Activated naive CD8-positive, alpha-beta T cell treated with anti-CD3 and anti-CD28 coated beads for 36 hours (primary cell): Measurements from ENCODE around the gene ZNFX1. TPM values are rescaled to one million over a fixed set of nuclear protein-coding genes. Genes with fewer than 3 reads are reported as not detected.

Source experiments
- DNase-seq: peaks from one replicate; pipeline ENCODE4 v3.0.0; 2021
- H3K27ac Mint-ChIP-seq: one replicate; pipeline ENCODE4 v1.8.0; 2022; ENCODE audit warnings: mild to moderate bottlenecking, moderate library complexity, mixed read lengths
- H3K27me3 Mint-ChIP-seq: one replicate; pipeline ENCODE4 v1.8.0; 2022; ENCODE audit warnings: mild to moderate bottlenecking, mixed read lengths
- H3K36me3 Mint-ChIP-seq: one replicate; pipeline ENCODE4 v1.8.0; 2021; ENCODE audit warnings: mild to moderate bottlenecking, mixed read lengths
- H3K4me1 Mint-ChIP-seq: one replicate; pipeline ENCODE4 v1.8.0; 2021; ENCODE audit warnings: mixed read lengths
- H3K4me3 Mint-ChIP-seq: one replicate; pipeline ENCODE4 v1.8.0; 2022; ENCODE audit warnings: mild to moderate bottlenecking, moderate library complexity, mixed read lengths
- H3K9me3 Mint-ChIP-seq: one replicate; pipeline ENCODE4 v1.8.0; 2022; ENCODE audit warnings: mixed read lengths
- total RNA-seq, 2 experiments: library from RNA; stranded (reverse); gene quantifications; one replicate each; pipeline ENCODE4 v1.2.3, GENCODE V29; 2021

The ZNFX1 gene
- total RNA-seq, 2 experiments from 2014 or later = 45.8 to 48.0 TPM

DNA sequence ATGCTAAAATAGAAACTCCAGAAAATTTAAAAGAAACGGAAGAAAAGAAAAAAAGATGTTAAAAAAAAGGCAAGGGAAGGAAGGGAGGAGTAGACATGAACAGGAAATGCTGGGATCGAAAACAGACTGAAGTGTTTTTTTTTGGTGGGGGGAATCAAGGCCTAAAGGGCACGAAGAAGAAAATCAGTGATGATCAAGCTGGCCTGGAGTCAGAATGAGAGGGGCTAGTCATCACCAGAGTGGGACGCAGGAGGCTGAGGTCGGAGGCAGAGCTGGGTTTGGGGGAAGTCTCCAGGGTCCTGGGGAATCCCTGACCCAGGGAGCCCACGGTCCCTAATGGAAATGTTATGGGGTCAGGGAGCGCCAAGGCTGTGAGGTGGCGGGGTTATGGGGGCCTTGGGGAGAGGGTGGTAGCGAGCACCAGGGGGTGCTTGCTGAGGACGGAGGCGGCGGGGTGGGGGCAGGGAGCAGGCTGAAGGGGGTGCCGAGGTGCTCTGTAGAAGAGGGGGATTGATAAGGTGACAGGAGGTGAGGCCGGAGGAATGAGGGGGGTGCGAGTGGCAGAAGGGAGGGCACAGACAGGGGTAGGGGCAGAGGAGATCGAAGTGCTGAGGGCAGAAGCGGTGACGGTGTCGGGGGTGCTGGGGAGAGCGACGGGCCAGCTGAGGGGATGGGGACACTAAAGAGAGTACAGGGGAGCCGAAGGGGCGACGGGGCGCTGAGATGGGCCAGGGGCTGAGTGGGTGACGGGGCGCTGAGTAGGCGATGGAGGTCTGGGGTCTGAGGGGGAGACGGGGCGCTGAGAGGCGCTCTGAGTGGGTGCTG is 684 bp downstream of the ZNFX1 start:
- DNase-seq = peak; percentile 79
- Mint-ChIP-seq H3K9me3 (peaks cover 24% of the 10 kb centered on the region), H3K27ac (peak overlapping the region; percentile 100), H3K4me3 (peak overlapping the region; percentile 100), H3K4me1 (peaks cover 69% of the 10 kb centered on the region), H3K36me3 (peaks cover 78% of the 10 kb centered on the region), H3K27me3 (peaks cover 37% of the 10 kb centered on the region)

- Mint-ChIP-seq H3K27me3 (peaks cover 29% of the 10 kb centered on the region), H3K4me3 (peak overlapping the region; percentile 100), H3K27ac (peak overlapping the region; percentile 100), H3K4me1 (peaks cover 69% of the 10 kb centered on the region), H3K9me3 (peaks cover 17% of the 10 kb centered on the region), H3K36me3 (peaks cover 78% of the 10 kb centered on the region)
- peak; percentile 73 for DNase-seq
These were observed 1.5 kb downstream of the ZNFX1 start for GRCh38 chr20:49276161-49276960.

GRCh38 chr20:49275636-49276035 is 2.2 kb downstream of the ZNFX1 start:
- Mint-ChIP-seq H3K27ac (peak overlapping the region; percentile 100), H3K4me3 (peak overlapping the region; percentile 100), H3K9me3 (peaks cover 11% of the 10 kb centered on the region), H3K36me3 (peaks cover 78% of the 10 kb centered on the region), H3K4me1 (peaks cover 70% of the 10 kb centered on the region), H3K27me3 (peaks cover 22% of the 10 kb centered on the region)
- no peak for DNase-seq

- peaks cover 70% of the 10 kb centered on the region for H3K4me1 Mint-ChIP-seq
- H3K9me3 Mint-ChIP-seq = peaks cover 7% of the 10 kb centered on the region
- H3K27ac Mint-ChIP-seq = peak overlapping the region; percentile 100
- no peak for DNase-seq
- peaks cover 78% of the 10 kb centered on the region for H3K36me3 Mint-ChIP-seq
- H3K4me3 Mint-ChIP-seq = peak overlapping the region; percentile 100
- H3K27me3 Mint-ChIP-seq = peaks cover 18% of the 10 kb centered on the region
These were observed 2.6 kb downstream of the ZNFX1 start for GRCh38 chr20:49275216-49275615.

GRCh38 chr20:49273696-49274277 is 4.1 kb downstream of the ZNFX1 start:
- peaks cover 7% of the 10 kb centered on the region for H3K9me3 Mint-ChIP-seq
- H3K27me3 Mint-ChIP-seq = peaks cover 6% of the 10 kb centered on the region
- H3K4me3 Mint-ChIP-seq = no peak overlapping the region
- H3K36me3 Mint-ChIP-seq = peaks cover 78% of the 10 kb centered on the region
- H3K4me1 Mint-ChIP-seq = peaks cover 70% of the 10 kb centered on the region
- no peak for DNase-seq
- H3K27ac Mint-ChIP-seq = peak overlapping the region; percentile 16

- Mint-ChIP-seq H3K4me1 (peaks cover 73% of the 10 kb centered on the region), H3K27ac (peak overlapping the region; percentile 39), H3K36me3 (peaks cover 80% of the 10 kb centered on the region), H3K4me3 (peak overlapping the region; percentile 57), H3K27me3 (no peaks in the 10 kb centered on the region), H3K9me3 (peaks cover 12% of the 10 kb centered on the region)
- no peak for DNase-seq
These were observed 5.2 kb downstream of the ZNFX1 start for GRCh38 chr20:49272654-49273053.

DNA sequence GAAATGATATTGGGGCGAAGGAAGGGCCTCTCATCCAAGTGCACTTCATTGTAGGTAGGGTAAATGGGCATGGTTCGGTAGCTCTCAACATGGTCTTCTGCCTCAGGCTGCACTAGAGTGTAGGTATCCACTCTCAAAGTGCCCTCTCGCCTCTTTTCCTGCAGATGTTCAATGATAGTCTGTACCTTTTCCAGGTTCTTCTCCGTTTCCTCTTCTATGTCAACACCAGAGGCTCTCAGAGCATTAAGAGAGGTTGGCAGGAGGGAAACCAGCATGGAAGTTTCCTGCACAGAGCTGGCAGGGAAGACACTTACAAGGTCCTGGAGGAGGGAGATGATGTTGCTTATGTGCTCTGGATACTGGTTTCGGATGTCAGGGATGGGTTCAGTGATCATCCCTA is 7.1 kb downstream of the ZNFX1 start:
- Mint-ChIP-seq H3K4me3 (no peak overlapping the region), H3K4me1 (peaks cover 78% of the 10 kb centered on the region), H3K27me3 (no peaks in the 10 kb centered on the region), H3K27ac (no peak overlapping the region), H3K9me3 (peaks cover 12% of the 10 kb centered on the region), H3K36me3 (peaks cover 75% of the 10 kb centered on the region)
- DNase-seq = no peak

GRCh38 chr20:49270177-49270576 is 7.7 kb downstream of the ZNFX1 start:
- H3K36me3 Mint-ChIP-seq = peaks cover 72% of the 10 kb centered on the region
- H3K27ac Mint-ChIP-seq = no peak overlapping the region
- no peak for DNase-seq
- H3K4me3 Mint-ChIP-seq = peak overlapping the region; percentile 77
- peaks cover 74% of the 10 kb centered on the region for H3K4me1 Mint-ChIP-seq
- H3K9me3 Mint-ChIP-seq = peaks cover 12% of the 10 kb centered on the region
- H3K27me3 Mint-ChIP-seq = no peaks in the 10 kb centered on the region

DNA sequence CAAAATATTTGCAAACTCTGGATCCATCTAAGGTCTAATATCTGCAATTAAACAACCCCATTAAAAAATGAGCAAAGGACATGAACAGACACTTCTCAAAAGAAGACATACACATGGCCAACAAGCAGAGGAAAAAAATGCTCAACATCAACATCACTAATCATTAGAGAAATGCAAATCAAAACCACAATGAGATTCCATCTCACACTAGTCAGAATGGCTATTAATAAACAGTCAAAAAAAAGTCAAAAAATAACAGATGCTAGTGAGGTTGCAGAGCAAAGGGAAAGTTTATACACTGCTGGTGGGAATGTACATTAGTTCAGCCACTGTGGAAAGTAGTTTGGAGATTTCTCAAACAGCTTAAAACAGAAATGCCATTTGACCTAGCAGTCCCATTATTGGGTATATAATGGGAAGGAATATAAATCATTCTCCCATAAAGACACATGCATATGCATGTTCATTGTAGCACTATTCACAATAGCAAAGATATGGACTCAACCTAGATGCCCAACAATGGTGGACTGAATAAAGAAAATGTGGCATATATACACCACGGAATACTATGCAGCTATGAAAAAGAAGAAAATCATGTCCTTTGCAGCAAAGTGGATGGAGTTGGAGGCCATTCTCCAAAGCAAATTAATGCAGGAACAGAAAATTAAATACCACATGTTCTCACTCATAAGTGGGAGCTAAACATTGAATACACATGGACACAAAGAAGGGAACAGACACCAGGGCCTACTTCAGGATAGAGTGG is 9.1 kb downstream of the ZNFX1 start:
- peaks cover 80% of the 10 kb centered on the region for H3K36me3 Mint-ChIP-seq
- H3K27ac Mint-ChIP-seq = peak overlapping the region; percentile 45
- peak overlapping the region; percentile 77 for H3K4me3 Mint-ChIP-seq
- H3K4me1 Mint-ChIP-seq = peaks cover 72% of the 10 kb centered on the region
- H3K27me3 Mint-ChIP-seq = no peaks in the 10 kb centered on the region
- no peak for DNase-seq
- H3K9me3 Mint-ChIP-seq = peaks cover 12% of the 10 kb centered on the region

- H3K9me3 Mint-ChIP-seq = peaks cover 12% of the 10 kb centered on the region
- H3K4me3 Mint-ChIP-seq = peak overlapping the region; percentile 73
- H3K36me3 Mint-ChIP-seq = peaks cover 80% of the 10 kb centered on the region
- no peaks in the 10 kb centered on the region for H3K27me3 Mint-ChIP-seq
- H3K4me1 Mint-ChIP-seq = peaks cover 61% of the 10 kb centered on the region
- H3K27ac Mint-ChIP-seq = peak overlapping the region; percentile 16
- no peak for DNase-seq
These were observed 10.5 kb downstream of the ZNFX1 start for GRCh38 chr20:49267327-49267726.

- Mint-ChIP-seq H3K36me3 (peaks cover 58% of the 10 kb centered on the region), H3K4me3 (no peak overlapping the region), H3K9me3 (peaks cover 1% of the 10 kb centered on the region), H3K27me3 (no peaks in the 10 kb centered on the region), H3K4me1 (peaks cover 37% of the 10 kb centered on the region), H3K27ac (peak overlapping the region; percentile 4)
- no peak for DNase-seq
These were observed 15.4 kb downstream of the ZNFX1 start for GRCh38 chr20:49262444-49262843.

GRCh38 chr20:49261173-49261572 is 16.7 kb downstream of the ZNFX1 start:
- no peak for DNase-seq
- peaks cover 27% of the 10 kb centered on the region for H3K4me1 Mint-ChIP-seq
- no peaks in the 10 kb centered on the region for H3K27me3 Mint-ChIP-seq
- H3K4me3 Mint-ChIP-seq = no peak overlapping the region
- H3K9me3 Mint-ChIP-seq = peaks cover 1% of the 10 kb centered on the region
- H3K36me3 Mint-ChIP-seq = peaks cover 53% of the 10 kb centered on the region
- H3K27ac Mint-ChIP-seq = no peak overlapping the region

- H3K4me1 Mint-ChIP-seq = peaks cover 21% of the 10 kb centered on the region
- H3K9me3 Mint-ChIP-seq = peaks cover 1% of the 10 kb centered on the region
- H3K36me3 Mint-ChIP-seq = peaks cover 52% of the 10 kb centered on the region
- no peak for DNase-seq
- H3K27me3 Mint-ChIP-seq = no peaks in the 10 kb centered on the region
- H3K4me3 Mint-ChIP-seq = no peak overlapping the region
- peak overlapping the region; percentile 78 for H3K27ac Mint-ChIP-seq
These were observed 17.6 kb downstream of the ZNFX1 start for GRCh38 chr20:49260218-49260617.

- Mint-ChIP-seq H3K27ac (peak overlapping the region; percentile 73), H3K9me3 (peaks cover 1% of the 10 kb centered on the region), H3K36me3 (peaks cover 49% of the 10 kb centered on the region), H3K4me1 (peaks cover 20% of the 10 kb centered on the region), H3K27me3 (no peaks in the 10 kb centered on the region), H3K4me3 (no peak overlapping the region)
- no peak for DNase-seq
These were observed 18.1 kb downstream of the ZNFX1 start for GRCh38 chr20:49259799-49260198.
